ENCODE data around the gene TRMT44. TPM values are rescaled to one million over a fixed set of nuclear protein-coding genes. Genes with fewer than 3 reads are reported as not detected.
"Not testable (repeated sequence)": the region's sequence is repeated elsewhere in the genome, so short reads cannot be mapped to it uniquely, and the experiment has no call there.

TRMT44 gene
- total RNA-seq, 4 donors from 2014 or later, result 18.1 to 28.3 (median 23.1) TPM

GRCh38 chr4:8412288-8412687 is 28.3 kb upstream of the TRMT44 start:
- ATAC-seq (ENCODE audit: low FRiP score), result no peak
- no peak for DNase-seq (ENCODE audit: low spot score)

GRCh38 chr4:8414377-8414776 is 26.2 kb upstream of the TRMT44 start:
- no peak for ATAC-seq (ENCODE audit: low FRiP score)
- DNase-seq (ENCODE audit: low spot score), result no peak
- no peak for TF ChIP-seq CTCF (IDR thresholded peaks at IDR 0.05)

More at GRCh38 chr4:8412288-8412687, 28.3 kb upstream of the TRMT44 start:
- TF ChIP-seq CTCF (IDR thresholded peaks at IDR 0.05), result no peak

- DNase-seq (ENCODE audit: low spot score) (no peak), ATAC-seq (ENCODE audit: low FRiP score) (no peak)
- TF ChIP-seq CTCF (IDR thresholded peaks at IDR 0.05), result no peak
Measured at GRCh38 chr4:8417071-8417614, 23.4 kb upstream of the TRMT44 start.

GRCh38 chr4:8419222-8420041 is 21.1 kb upstream of the TRMT44 start:
- no peak for TF ChIP-seq CTCF (IDR thresholded peaks at IDR 0.05)
- no peak for ATAC-seq (ENCODE audit: low FRiP score)

GRCh38 chr4:8420151-8420550 is 20.4 kb upstream of the TRMT44 start:
- ATAC-seq (ENCODE audit: low FRiP score); DNase-seq (ENCODE audit: low spot score): not testable (repeated sequence)

More at GRCh38 chr4:8419222-8420041, 21.1 kb upstream of the TRMT44 start:
- no peak for DNase-seq (ENCODE audit: low spot score)

- TF ChIP-seq CTCF (IDR thresholded peaks at IDR 0.05), result no peak
- no peak for ATAC-seq (ENCODE audit: low FRiP score)
- no peak for DNase-seq (ENCODE audit: low spot score)
Measured at GRCh38 chr4:8422327-8422726, 18.2 kb upstream of the TRMT44 start.

- ATAC-seq (ENCODE audit: low FRiP score) (no peak), DNase-seq (ENCODE audit: low spot score) (no peak)
- TF ChIP-seq CTCF (IDR thresholded peaks at IDR 0.05), result no peak
Measured at GRCh38 chr4:8422786-8423185, 17.8 kb upstream of the TRMT44 start.

Data from omental fat pad (tissue), 4 donors.